HG03135 (cell line): ENCODE data around the gene SUPT16H.

ENCODE experiments used
- ATAC-seq: cut with Tn5 transposase; IDR thresholded peaks from one replicate; pipeline ENCODE4 v1.9.1; 2021; ENCODE audit warnings: mild to moderate bottlenecking, moderate library complexity; ENCODE audit not compliant: unreplicated experiment

Gene SUPT16H

DNA sequence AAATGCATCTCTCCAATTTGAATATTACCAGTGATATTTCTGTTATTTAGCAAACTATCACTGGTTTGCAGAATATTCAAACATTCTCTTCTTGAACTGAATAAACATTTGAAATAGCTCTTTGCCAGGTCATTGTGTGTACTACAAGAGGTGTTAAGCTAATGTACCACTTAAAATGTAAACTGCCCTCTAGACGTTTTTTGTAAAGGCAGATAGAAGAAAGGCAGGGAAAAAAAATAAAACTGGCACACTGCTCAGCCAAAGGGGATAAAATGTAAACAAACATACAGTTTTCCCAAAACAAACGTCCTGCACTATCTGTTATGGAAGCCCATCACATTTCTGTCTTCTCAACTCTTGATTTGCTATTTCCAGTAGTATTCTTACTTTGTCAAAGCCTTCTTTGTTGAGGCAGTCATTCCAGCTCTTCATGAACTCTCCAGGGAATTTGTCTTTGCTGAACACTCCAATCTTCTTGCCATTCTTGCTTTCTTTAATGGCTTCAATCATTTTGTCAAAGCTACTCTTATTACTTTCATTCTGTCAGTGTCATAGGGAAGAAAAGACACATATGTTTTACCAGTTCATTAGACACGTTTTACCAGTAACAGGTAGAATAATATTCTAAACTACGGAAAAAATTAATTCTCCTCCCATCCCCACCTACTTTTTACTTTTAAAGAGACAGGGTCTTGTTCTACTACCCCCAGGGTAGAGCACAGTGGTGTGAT lies 13.7 kb downstream of the SUPT16H start:
- no peak for ATAC-seq

DNA sequence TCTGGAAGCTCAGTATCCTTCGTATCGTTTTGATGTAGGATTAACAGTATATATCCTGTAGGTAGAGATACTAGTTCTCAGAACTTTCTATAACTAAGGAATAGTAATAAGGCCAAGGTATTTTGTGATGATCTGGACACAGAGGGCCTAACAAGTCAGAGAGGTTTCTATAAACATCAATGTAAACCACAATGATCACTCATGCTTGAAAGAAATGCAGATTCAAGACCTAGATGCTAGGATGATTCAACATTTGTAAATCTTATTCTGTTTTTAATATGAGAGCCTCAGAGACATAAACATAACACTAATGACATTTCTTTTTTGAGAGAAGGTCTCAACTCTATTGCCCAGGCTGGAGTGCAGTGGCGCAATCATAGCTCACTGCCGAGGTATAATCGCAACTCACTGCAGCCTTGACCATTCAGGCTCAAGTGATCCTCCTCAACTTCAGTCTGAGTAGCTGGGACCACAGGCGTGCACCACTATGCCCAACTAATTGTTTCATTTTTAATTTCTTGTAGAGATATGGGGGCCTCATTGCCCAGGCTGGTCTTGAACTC lies 16.2 kb downstream of the SUPT16H start:
- ATAC-seq, result no peak

DNA sequence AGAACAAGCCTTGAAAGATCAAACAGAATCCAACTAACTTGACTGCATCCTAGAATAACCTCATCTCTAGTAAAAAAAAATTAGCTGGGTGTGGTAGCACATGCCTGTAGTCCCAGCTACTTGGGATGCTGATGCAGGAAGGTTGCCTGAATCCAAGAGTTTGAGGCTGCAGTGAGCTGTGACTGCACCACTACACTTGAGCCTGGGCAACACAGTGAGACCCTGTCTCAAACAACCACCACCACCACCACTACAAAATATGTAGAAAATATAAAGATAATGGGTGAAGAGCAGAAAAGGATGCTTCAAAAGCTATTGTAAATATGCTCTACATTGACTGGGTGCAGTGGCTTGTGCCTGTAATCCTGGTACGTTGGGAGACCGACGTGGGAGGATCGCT lies 27.3 kb downstream of the SUPT16H start:
- no peak for ATAC-seq

DNA sequence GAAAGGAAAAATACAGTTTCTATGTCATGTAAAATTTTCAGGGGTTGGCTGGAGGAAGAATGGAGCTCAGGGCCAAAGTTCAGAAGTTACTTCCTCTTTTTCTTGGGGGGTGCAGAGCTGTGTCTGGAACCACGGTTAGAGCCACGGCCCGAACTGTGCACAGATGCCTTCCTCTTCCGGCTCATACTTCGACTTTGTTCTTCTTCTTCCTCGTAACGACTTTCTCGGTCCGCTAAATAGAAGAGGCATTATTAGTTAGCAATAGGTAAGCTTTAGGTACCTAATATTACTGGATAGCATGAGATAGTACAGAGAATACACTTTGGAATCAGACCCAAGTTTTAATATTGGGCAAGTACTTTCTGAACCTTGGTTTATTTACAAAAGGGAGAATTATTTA lies 31.2 kb downstream of the SUPT16H start:
- ATAC-seq, result peak; percentile 66

DNA sequence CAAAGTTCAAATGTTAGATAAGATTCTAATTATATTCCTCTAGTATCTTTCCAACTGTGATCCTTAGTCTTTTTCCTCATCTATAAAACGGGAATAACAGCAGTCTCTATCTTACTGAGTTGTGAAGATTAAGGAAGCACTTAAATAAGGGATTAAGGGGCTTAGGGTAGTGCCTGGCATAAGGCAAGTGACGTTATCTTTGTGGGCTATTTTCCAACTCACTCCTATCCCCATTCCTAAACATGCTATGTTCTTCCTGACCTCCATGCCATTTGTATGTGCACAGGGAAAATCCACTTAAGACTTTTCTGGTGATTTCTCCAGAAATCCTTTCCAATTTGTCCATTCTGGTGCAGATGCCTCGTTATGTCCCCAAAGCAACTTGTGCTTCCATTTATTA lies 33.3 kb downstream of the SUPT16H start:
- no peak for ATAC-seq

DNA sequence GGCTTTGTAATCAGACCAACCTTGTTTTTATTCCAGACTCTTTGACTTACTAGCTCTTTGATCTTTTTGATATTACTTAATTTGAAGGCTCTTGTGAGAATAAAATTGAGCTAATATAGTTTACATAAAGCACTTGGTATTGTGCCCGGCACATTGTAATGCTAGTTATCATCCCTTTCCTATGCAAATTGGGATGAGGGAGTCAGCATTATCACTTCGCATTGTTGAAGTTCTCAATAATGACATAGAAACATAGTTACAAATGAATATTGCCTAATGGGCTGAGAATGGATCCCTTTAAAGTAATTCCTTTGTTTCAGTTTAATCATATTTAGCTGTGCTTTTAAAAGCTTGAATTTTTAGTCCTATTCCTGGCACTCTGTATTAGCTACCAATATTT lies 36.6 kb downstream of the SUPT16H start:
- ATAC-seq, result no peak

DNA sequence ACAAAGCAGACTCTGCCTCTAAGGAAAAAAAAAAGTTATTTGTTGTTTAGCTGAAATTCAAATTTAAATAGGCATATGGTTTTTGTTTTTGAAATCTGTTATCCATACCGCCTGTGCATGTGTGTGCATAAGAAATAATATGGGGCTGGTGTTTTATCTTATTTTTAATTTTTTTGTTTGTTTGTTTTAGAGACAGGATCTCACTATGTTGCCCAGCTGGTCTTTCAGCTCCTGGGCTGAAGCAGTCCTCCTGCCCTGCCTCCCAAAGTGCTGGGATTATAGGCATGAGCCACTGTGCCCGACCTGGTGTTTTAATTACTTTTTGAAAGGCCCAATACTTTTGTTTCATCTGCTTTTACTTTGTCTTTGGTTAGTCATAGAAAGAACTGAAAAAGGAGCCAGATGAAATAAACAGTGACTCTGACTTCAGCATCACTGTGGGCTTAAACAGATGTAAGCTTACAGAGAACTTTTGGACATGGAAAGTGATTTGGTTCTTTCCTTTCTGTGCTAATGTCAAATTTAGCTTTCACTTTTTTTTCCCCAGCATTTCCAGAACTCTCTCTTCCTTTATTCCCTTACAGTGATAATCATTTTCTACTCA lies 37.2 kb downstream of the SUPT16H start:
- no peak for ATAC-seq

DNA sequence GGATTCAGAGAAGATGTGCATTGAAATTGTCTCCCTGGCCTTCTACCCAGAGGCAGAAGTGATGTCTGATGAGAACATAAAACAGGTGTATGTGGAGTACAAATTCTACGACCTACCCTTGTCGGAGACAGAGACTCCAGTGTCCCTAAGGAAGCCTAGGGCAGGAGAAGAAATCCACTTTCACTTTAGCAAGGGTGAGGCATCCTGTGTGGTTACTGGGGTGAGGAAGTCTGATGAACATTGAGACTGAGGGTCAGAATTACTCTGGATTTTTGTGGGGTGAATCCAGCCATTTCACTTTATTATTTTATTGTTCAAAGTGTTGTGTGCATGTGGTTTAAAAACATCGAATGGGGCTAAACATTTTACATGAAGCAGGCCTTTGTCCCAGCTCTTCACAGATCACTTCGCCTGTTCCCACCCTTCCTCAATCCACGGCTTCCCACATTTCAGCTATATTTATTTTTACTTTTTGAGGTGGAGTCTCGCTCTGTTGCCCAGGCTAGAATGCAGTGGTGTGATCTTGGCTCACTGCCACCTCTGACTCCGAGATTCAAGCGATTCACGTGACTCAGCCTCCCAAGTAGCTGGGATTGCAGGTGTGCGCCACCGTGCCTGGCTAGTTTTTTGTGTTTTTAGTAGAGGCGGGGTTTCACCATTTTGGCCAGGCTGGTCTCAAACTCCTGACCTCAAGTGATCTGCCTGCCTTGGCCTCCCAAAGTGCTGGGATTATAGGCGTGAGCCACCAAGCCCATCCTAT lies 40.6 kb downstream of the SUPT16H start:
- no peak for ATAC-seq

DNA sequence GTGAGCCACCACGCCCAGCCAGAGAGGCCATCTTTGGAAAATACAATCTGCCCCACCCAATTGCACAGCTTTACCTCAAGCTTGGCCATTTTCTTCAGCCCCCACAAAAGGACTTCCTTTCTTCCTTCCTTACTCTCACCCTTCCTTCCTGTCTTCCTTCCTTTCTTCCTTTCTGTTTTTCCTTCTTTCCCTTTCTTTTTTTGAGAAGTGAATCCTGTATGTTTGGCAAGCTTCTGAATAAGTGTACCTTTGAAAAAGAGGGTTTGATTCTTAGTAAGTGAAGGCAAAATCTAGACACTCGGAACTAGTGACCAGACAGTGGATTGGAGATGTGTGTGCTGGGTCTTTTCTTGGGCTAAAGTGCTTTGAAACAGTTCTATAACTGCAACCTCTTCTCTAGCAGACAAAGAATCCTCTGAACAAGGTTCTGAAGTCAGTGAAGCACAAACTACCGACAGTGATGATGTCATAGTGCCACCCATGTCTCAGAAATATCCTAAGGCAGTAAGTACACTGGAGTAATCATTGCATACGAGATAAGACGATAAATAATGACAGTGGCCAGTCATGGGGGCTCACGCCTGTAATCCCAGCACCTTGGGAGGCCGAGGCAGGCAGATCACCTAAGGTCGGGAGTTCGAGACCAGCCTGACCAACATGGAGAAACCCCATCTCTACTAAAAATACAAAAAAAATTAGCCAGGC lies 49.5 kb downstream of the SUPT16H start:
- no peak for ATAC-seq

DNA sequence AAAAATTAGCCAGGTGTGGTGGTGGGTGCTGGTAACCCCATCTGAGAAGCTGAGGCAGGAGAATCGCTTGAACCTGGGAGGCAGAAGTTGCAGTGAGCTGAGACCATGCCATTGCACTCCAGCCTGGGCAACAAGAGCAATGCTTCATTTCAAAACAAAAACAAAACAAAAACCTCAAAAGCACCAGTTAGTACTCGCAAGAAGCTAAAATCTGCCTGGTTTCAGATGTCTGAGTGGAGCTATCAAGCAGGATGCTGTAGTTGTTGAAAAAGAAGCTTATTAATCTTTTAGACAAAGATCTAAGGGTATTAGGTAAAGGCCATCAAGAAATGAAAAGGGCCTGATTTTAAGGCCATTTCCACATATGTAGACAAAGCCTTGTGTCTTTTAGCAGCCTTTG lies 50.9 kb downstream of the SUPT16H start:
- no peak for ATAC-seq

DNA sequence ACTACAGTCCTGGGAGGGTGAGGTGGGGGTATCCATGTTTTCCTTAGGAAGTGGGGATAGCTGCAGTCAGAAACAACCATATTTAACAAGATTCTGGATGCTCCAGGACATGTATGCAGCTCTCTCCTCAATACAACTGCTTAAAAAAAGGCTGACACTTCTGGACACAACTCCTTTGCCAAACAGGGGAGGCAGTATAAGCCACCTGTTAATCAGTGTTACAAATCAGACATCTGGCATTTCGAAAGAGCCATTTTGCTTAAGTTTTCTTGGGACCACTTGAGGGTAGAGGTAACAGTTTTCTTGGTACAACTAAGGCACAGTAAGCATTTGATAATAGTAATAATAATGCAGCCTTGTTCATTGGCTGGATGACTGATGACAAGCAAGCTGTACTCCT lies 56.8 kb downstream of the SUPT16H start:
- no peak for ATAC-seq

DNA sequence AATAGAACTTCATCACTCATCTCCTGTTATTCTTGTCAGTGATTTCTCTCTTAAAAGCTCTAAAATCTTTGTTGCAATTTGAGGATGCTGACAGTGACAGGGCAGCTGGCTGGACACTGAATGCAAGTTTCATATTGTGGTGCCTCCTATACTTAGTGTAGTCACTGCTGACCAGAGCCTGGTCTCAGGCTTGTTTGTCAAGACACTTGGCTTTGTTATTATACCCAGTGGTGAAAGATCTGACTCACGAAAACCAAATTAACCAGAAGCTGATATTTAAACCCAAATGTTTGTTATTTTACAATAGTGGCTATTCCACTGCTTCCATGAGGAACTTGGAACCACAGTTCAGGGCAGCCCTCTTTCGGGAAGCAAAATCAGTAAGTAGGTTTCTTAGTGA lies 61.1 kb downstream of the SUPT16H start:
- no peak for ATAC-seq

DNA sequence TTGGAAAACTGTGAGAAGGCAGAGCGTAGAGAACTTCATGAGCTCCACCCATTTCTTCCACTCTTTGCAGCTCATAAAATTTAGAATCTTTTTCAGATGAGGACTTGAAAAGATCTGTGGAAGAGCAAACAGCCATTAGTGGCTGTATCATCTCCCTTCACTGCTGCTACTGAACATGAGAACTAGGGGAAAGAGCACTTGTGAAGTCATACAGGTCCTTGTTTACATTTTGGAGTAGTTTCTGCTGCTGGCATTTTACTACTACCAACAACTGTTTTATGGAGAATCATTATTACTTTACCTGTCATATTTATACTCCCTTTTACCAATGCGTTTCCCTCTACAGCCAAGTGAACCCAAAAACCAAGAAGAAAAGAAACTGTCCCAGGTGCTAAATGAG lies 62.9 kb downstream of the SUPT16H start:
- ATAC-seq, result no peak

DNA sequence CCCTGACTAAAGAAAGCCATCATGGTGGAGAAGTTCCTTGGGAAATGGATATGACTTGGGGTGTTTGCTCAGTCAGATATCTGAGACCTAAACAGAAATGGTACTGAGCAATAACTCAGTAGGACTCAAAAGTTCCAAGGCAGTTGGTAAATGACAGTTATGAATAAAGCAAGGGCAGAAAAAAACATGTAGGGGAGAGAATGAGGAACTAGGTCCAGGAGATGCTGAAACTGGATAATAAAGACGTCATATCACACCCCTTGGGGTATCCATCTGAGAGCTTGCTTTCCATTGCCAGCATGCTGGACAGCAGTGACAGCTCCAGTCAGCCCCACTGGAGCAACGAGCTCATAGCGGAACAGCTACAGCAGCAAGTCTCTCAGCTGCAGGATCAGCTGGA lies 66.4 kb downstream of the SUPT16H start:
- peak; percentile 59 for ATAC-seq

DNA sequence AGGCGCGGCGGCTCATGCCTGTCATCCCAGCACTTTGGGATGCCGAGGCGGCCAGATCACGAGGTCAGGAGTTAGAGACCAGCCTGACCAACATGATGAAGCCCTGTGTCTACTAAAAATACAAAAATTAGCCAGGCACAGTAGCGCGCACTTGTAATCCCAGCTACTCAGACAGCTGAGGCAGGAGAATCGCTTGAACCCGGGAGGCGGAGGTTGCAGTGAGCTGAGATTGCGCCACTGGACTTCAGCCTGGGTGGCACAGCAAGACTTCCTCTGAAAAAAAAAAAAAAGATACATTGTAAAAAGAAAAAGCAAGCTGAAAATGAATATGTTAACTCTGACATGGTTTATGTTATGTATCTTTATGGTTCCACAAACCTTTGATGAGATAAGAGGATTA lies 70.3 kb downstream of the SUPT16H start:
- ATAC-seq, result no peak

DNA sequence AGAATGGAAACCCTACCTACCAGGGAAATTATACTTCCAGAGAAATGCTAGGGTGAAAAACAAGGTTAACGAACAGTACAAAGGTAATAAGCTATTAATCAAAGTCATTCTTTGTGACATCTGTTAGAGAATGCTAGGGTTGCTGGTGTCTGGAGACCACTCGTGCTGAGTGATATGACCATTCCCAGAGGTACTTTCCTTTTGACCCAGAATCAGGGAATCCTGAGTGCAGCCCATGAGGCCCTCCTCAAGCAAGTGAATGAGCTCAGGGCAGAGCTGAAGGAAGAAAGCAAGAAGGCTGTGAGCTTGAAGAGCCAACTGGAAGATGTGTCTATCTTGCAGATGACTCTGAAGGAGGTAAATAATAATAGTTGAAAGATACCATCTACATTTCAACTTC lies 72.2 kb downstream of the SUPT16H start:
- no peak for ATAC-seq

DNA sequence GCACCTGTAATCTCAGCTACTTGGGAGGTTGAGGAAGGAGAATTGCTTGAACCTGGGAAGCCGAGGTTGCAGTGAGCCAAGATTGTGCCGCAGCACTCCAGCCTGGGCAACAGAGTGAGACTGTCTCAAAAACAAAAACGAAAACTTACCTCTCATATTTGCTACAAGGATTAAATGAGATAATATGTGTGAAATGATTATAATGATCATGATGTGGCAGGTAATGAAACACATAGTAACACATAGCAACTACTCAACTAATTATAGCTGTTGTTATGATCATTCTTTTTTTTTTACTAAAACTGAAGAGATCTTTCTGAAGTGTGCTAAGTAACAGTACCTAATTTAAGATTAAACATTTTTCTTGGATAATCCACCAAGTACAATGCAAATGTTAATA lies 73.9 kb downstream of the SUPT16H start:
- no peak for ATAC-seq

DNA sequence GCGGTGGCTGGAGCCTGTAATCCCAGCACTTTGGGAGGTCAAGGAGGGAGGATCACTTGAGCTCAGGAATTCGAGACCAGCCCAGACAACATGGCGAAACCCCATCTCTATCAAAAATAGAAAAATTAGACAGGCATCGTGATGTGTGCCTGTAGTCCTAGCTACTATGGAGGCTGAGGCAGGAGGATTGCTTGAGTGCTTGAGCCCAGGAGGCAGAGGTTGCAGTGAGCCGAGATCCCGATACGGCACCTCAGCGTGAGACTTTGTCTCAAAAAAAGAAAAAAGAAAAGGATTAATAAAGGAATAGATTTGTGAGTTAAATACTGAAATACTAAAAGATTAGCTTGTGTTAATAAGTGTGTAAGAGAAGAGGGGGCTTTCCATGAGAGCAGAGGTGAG lies 74.6 kb downstream of the SUPT16H start:
- ATAC-seq, result no peak

DNA sequence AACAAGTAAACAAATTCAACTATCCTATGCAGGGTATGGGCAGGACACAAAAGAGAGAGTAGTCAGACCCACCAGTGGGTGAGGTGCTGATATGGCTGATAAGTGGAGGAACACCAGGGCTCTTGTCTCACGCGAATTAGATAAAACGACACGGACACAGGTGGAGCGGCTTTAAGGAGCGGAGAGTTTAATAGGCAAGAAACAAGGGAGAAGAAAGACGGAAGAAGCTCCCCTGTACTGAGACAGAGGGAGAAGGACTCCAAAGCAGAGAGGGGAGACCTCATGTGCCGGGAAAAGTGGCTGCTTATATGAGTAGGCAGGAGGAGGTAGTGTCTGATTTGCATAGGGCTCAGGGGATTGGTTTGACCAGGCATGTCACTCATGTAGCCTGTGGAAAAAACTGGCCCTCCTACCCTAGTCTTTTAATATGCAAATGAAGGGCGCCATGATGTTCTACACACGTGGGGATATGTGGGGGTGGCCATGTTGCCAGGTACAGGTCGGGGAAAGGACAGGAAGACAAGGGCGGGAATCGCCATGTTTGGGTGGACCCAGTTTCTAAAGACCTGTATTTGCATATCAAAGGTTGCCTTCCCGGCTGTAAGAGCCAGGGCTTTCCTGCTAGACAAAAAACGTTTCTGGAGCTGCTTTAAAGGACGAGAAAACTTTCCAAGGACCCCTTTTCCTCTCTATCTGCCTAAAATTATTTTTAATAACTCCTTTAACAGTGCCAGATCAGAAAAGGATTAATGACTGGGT lies 75.2 kb downstream of the SUPT16H start:
- ATAC-seq, result peak; percentile 83

DNA sequence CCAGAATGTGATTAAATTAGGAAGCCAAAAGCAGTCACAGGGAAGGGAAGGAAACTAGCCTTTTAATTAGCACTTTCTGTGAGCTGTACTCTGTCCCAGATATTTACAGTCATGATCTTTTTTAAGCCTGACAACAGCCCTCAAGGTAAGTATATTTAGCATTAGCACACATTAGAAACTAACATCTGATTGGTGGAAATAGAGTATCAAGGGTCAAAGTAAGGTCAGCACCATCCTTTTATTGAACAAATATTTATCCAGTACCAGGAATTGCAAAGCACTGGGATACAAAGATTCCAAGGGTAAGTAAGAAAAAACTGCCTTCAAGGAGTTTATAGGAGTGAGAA lies 75.7 kb downstream of the SUPT16H start:
- no peak for ATAC-seq

DNA sequence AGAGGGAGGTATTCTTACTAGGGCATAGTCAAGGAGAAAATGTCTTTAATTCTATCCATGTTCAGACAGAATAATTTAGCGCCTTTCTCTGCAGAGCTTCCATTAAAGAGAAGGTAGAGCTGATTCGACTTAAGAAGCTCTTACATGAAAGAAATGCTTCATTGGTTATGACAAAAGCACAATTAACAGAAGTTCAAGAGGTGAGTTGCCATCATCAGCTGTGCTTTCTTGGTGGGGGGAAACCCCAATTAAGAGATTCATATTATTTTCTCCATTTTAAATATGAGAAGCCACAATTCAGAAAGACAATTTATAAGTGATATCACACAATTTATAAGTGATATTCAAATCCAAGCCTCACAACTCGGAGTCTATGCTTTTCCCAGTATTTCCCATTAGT lies 76.2 kb downstream of the SUPT16H start:
- ATAC-seq, result no peak
